Liver (tissue), 3 donors: Measurements from ENCODE around the gene MAL.

Experiments
- EGR1 ChIP-seq, 2 donors: IDR thresholded peaks; 2 replicates each; pipeline ENCODE4 v1.6.1; 2016 to 2018; ENCODE audit warnings: antibody characterized with exemption in 2 of 2, low read depth in 2 of 2
- HNF4A ChIP-seq, 2 donors: conservative IDR thresholded peaks; 2 replicates each; pipeline ENCODE4 v1.6.1; 2016; ENCODE audit warnings: antibody characterized with exemption in 2 of 2, mild to moderate bottlenecking in 2 of 2
- JUND ChIP-seq, 2 donors: IDR thresholded peaks; 2 replicates each; pipeline ENCODE4 v1.6.1; 2016; ENCODE audit warnings: antibody characterized with exemption in 2 of 2
- RAD21 ChIP-seq, 2 donors: IDR thresholded peaks; 2 replicates each; pipeline ENCODE4 v1.6.1; 2016; ENCODE audit warnings: antibody characterized with exemption in 2 of 2, mild to moderate bottlenecking in 2 of 2
- SP1 ChIP-seq: IDR thresholded peaks from 2 replicates; pipeline ENCODE4 v1.6.1; 2018; ENCODE audit warnings: antibody characterized with exemption, mild to moderate bottlenecking
- TAF1 ChIP-seq: conservative IDR thresholded peaks from 2 replicates; pipeline ENCODE4 v1.6.1; 2016; ENCODE audit warnings: antibody characterized with exemption, mild to moderate bottlenecking
- YY1 ChIP-seq: IDR thresholded peaks from 2 replicates; pipeline ENCODE4 v1.6.1; 2016; ENCODE audit warnings: antibody characterized with exemption, mild to moderate bottlenecking
- TF ChIP-seq, protein P1 (sequence below): fragments of 150-350 bp; IDR thresholded peaks from 2 replicates; pipeline ENCODE4 v1.5.1; 2017; ENCODE audit warnings: improper control_type of control experiment, low read depth, low read length; ENCODE audit not compliant: missing input control
- TF ChIP-seq, protein P2 (sequence below): IDR thresholded peaks from 2 replicates; pipeline ENCODE4 v1.6.1; 2016; ENCODE audit warnings: antibody characterized with exemption
- TF ChIP-seq, protein P3 (sequence below): IDR thresholded peaks from 2 replicates; pipeline ENCODE4 v1.6.1; 2016; ENCODE audit warnings: antibody characterized with exemption
- donor health status: healthy.
- donor health status: healthy.

DNA sequence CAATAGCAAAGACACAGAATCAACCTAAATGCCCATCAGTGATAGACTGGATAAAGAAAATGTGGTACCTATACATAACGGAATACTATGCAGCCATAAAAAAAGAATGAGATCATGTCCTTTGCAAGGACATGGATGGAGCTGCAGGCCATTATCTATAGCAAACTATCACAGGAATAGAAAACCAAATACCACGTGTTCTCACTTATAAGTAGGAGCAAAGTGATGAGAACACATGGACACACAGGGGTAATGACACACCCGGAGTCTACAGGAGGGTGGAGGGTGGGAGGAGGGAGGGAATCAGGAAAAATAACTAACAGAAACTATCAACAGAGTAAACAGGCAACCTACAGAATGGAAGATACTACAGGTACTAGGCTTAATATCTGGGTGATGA is 46.6 kb upstream of the MAL start:
- TF ChIP-seq, protein P1, sequence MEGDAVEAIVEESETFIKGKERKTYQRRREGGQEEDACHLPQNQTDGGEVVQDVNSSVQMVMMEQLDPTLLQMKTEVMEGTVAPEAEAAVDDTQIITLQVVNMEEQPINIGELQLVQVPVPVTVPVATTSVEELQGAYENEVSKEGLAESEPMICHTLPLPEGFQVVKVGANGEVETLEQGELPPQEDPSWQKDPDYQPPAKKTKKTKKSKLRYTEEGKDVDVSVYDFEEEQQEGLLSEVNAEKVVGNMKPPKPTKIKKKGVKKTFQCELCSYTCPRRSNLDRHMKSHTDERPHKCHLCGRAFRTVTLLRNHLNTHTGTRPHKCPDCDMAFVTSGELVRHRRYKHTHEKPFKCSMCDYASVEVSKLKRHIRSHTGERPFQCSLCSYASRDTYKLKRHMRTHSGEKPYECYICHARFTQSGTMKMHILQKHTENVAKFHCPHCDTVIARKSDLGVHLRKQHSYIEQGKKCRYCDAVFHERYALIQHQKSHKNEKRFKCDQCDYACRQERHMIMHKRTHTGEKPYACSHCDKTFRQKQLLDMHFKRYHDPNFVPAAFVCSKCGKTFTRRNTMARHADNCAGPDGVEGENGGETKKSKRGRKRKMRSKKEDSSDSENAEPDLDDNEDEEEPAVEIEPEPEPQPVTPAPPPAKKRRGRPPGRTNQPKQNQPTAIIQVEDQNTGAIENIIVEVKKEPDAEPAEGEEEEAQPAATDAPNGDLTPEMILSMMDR, result no peak
- TF ChIP-seq, protein P2, sequence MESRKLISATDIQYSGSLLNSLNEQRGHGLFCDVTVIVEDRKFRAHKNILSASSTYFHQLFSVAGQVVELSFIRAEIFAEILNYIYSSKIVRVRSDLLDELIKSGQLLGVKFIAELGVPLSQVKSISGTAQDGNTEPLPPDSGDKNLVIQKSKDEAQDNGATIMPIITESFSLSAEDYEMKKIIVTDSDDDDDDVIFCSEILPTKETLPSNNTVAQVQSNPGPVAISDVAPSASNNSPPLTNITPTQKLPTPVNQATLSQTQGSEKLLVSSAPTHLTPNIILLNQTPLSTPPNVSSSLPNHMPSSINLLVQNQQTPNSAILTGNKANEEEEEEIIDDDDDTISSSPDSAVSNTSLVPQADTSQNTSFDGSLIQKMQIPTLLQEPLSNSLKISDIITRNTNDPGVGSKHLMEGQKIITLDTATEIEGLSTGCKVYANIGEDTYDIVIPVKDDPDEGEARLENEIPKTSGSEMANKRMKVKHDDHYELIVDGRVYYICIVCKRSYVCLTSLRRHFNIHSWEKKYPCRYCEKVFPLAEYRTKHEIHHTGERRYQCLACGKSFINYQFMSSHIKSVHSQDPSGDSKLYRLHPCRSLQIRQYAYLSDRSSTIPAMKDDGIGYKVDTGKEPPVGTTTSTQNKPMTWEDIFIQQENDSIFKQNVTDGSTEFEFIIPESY, result no peak
- TF ChIP-seq SP1 (no peak), HNF4A (conservative IDR thresholded peaks at IDR 0.05) (no peak), YY1 (no peak), EGR1 (IDR thresholded peaks at IDR 0.05; ENCODE audit: low read depth in 2 of 2) (no peak), RAD21 (IDR thresholded peaks at IDR 0.05) (no peak), TAF1 (no peak), JUND (IDR thresholded peaks at IDR 0.05) (no peak)
- TF ChIP-seq, protein P3, sequence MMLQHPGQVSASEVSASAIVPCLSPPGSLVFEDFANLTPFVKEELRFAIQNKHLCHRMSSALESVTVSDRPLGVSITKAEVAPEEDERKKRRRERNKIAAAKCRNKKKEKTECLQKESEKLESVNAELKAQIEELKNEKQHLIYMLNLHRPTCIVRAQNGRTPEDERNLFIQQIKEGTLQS, result no peak
